ENCODE measurements around the gene ZNF683.
"Not testable (repeated sequence)": the region's sequence is repeated elsewhere in the genome, so short reads cannot be mapped to it uniquely, and the experiment has no call there.

The ZNF683 gene

GRCh38 chr1:26335774-26336476 is 36.6 kb downstream of the ZNF683 start:
- DNase-seq, result peak; percentile 29

- not testable (repeated sequence) for DNase-seq
Observed at GRCh38 chr1:26333312-26333711, 39.2 kb downstream of the ZNF683 start.

- no peak for DNase-seq
Observed at GRCh38 chr1:26330276-26330675, 42.3 kb downstream of the ZNF683 start.

GRCh38 chr1:26329380-26329779 is 43.2 kb downstream of the ZNF683 start:
- DNase-seq, result not testable (repeated sequence)

GRCh38 chr1:26328597-26328996 is 44.0 kb downstream of the ZNF683 start:
- no peak for DNase-seq

- DNase-seq, result no peak
Observed at GRCh38 chr1:26327956-26328362, 44.6 kb downstream of the ZNF683 start.

- DNase-seq, result no peak
Observed at GRCh38 chr1:26324550-26324949, 48.0 kb downstream of the ZNF683 start.

- no peak for DNase-seq
Observed at GRCh38 chr1:26323382-26323781, 49.2 kb downstream of the ZNF683 start.

GRCh38 chr1:26322042-26322331 is 50.6 kb downstream of the ZNF683 start:
- DNase-seq, result no peak

- peak; percentile 95 for DNase-seq
Observed at GRCh38 chr1:26321315-26322041, 51.1 kb downstream of the ZNF683 start.

GRCh38 chr1:26320896-26321295 is 51.7 kb downstream of the ZNF683 start:
- no peak for DNase-seq

GRCh38 chr1:26318338-26319064 is 54.0 kb downstream of the ZNF683 start:
- DNase-seq, result peak; percentile 45

- peak; percentile 78 for DNase-seq
Observed at GRCh38 chr1:26317612-26318337, 54.8 kb downstream of the ZNF683 start, which contains the start of gene CD52. CD52 (plus strand) TSS chr1:26317958; CDS start chr1:26318018, 60 bp downstream.

- no peak for DNase-seq
Observed at GRCh38 chr1:26317146-26317545, 55.4 kb downstream of the ZNF683 start.

GRCh38 chr1:26315874-26316850 is 56.4 kb downstream of the ZNF683 start:
- DNase-seq, result no peak

GRCh38 chr1:26314501-26314900 is 58.0 kb downstream of the ZNF683 start:
- no peak for DNase-seq
